Subcutaneous abdominal adipose tissue (tissue), 5 donors: Measurements from ENCODE around the gene CFAP299.

Source experiments
- H3K27ac ChIP-seq: one replicate; pipeline ENCODE4 v1.7.0; 2013; ENCODE audit warnings: low read depth, mild to moderate bottlenecking, inconsistent platforms, low read length, moderate library complexity
- H3K27me3 ChIP-seq, 5 donors: one replicate each; pipeline ENCODE4 v1.7.0; 2013; ENCODE audit warnings: low read length in 5 of 5, inconsistent platforms in 1 of 5; ENCODE audit not compliant: control insufficient read depth in 5 of 5, insufficient read depth in 4 of 5
- H3K36me3 ChIP-seq, 5 donors: one replicate each; pipeline ENCODE4 v1.7.0; 2013; ENCODE audit warnings: low read length in 5 of 5; ENCODE audit not compliant: control insufficient read depth in 5 of 5, insufficient read depth in 5 of 5
- H3K4me1 ChIP-seq, 5 donors: one replicate each; pipeline ENCODE4 v1.7.0; 2013; ENCODE audit warnings: low read length in 5 of 5, mild to moderate bottlenecking in 3 of 5, moderate library complexity in 1 of 5; ENCODE audit not compliant: control insufficient read depth in 5 of 5, insufficient read depth in 5 of 5
- H3K4me3 ChIP-seq, 5 donors: one replicate each; pipeline ENCODE4 v1.7.0; 2013; ENCODE audit warnings: low read length in 5 of 5, low read depth in 1 of 5
- H3K9ac ChIP-seq, 5 donors: one replicate each; pipeline ENCODE4 v1.7.0; 2013; ENCODE audit warnings: low read length in 5 of 5, mild to moderate bottlenecking in 4 of 5, moderate library complexity in 3 of 5
- H3K9me3 ChIP-seq, 5 donors: one replicate each; pipeline ENCODE4 v1.7.0; 2013; ENCODE audit warnings: low read length in 5 of 5; ENCODE audit not compliant: control insufficient read depth in 5 of 5
- donor health status: healthy.
- donor health status: healthy.
- donor health status: healthy.
- donor health status: healthy.
- donor health status: healthy.

Gene CFAP299

DNA sequence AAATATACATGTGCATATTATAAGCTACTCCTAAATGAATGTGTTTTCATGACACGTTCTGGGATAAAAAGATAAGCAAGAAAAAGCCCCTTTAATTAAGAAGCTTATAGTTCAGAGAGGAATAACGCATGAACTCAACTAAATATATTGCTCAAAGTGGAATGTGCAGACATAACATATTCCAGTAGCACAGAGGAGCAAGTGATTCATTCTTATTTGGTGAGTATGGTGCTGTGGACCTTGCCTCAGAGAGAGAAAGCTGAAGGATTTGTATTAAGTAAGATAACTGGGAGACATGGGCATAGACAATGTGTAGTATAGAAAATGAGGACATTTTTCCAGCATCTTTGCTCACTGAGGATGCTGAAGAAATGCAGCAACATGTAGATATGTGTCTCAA, 76.8 kb downstream of the CFAP299 start:
- Histone ChIP-seq H3K9me3 (no peaks in the 10 kb centered on the region), H3K4me1 (no peaks in the 10 kb centered on the region), H3K36me3 (no peaks in the 10 kb centered on the region), H3K9ac (no peak overlapping the region), H3K27ac (no peak overlapping the region), H3K4me3 (no peak overlapping the region), H3K27me3 (no peaks in the 10 kb centered on the region)

DNA sequence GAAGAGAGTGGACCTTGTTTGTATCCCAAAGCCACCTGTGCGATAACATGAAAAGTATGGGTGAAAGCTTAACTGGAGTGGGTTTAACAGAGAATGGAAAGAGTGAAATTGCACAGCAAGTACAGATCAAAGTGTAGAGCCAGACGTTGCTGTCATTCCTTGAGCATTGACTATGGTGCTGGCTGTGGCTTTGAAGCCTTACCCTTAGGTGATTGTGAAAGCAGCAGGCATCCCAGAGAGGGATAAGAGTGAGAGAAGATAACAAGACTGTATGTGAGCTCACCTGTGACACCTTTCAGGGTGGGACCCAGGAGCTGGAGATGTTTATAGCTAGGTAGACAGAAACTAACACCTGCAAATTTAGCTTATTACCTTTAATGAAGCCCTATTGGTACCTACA, 77.6 kb downstream of the CFAP299 start:
- Histone ChIP-seq H3K4me3 (no peak overlapping the region), H3K27me3 (no peaks in the 10 kb centered on the region), H3K9ac (no peak overlapping the region), H3K36me3 (no peaks in the 10 kb centered on the region), H3K27ac (no peak overlapping the region), H3K9me3 (no peaks in the 10 kb centered on the region), H3K4me1 (no peaks in the 10 kb centered on the region)

DNA sequence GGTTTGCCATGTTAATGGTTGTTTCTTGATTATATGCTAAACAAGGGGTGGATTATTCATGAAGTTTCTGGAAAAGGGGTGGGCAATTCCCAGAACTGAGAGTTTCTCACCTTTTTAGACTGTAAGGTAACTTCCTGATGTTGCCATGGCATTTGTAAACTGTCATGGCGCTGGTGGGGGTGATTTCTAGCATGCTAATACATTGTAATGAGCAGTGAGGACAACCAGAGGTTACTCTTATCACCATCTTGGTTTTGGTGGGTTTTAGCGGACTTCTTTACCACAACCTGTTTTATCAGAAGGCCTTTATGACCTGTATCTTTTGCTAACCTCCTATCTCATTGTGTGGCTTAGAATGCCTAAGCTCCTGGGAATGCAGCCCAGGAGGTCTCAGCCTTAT, 81.5 kb downstream of the CFAP299 start:
- Histone ChIP-seq H3K36me3 (no peaks in the 10 kb centered on the region), H3K27me3 (no peaks in the 10 kb centered on the region), H3K27ac (no peak overlapping the region), H3K9me3 (no peaks in the 10 kb centered on the region), H3K4me3 (no peak overlapping the region), H3K9ac (no peak overlapping the region), H3K4me1 (no peaks in the 10 kb centered on the region)

- H3K9ac ChIP-seq = no peak overlapping the region
- H3K27ac ChIP-seq = no peak overlapping the region
- H3K9me3 ChIP-seq = no peaks in the 10 kb centered on the region
- no peaks in the 10 kb centered on the region for H3K4me1 ChIP-seq
- H3K4me3 ChIP-seq = no peak overlapping the region
- H3K36me3 ChIP-seq = no peaks in the 10 kb centered on the region
- H3K27me3 ChIP-seq = no peaks in the 10 kb centered on the region
Observed at GRCh38 chr4:80419946-80420345, 84.4 kb downstream of the CFAP299 start.

GRCh38 chr4:80420638-80421037, 85.1 kb downstream of the CFAP299 start:
- H3K4me3 ChIP-seq = no peak overlapping the region
- no peaks in the 10 kb centered on the region for H3K36me3 ChIP-seq
- no peaks in the 10 kb centered on the region for H3K9me3 ChIP-seq
- no peaks in the 10 kb centered on the region for H3K4me1 ChIP-seq
- no peaks in the 10 kb centered on the region for H3K27me3 ChIP-seq
- H3K9ac ChIP-seq = no peak overlapping the region
- no peak overlapping the region for H3K27ac ChIP-seq

DNA sequence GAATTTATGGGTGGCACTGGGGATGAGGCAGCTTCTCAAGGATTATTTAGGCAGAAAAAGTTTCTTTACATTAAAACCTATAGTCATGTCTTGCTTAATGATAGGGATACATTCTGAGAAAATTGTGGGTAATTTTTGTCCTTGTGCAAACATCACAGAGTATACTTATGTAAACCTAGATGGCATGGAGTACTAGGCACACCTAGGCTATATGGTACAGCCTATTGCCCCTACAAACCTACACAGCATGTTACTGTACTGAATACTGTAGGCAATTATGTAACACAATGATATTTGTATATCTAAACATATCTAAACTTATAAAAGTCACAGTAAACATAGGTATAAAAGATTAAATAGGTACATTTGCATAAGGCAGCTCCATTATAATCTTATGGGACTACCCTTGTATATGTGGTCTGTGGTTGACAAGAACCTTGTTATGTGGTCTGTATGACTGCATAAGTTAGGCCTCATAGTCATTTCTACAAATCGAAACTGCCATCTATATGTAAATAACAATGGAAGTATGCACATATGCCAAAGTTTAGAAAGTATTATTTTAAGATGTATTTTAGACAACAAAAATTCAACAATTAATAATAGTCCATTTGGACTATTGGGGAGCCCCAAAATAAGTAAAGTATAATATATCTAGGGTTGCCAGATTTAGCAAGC, 87.3 kb downstream of the CFAP299 start:
- H3K27me3 ChIP-seq = no peaks in the 10 kb centered on the region
- H3K4me1 ChIP-seq = no peaks in the 10 kb centered on the region
- no peak overlapping the region for H3K4me3 ChIP-seq
- H3K27ac ChIP-seq = no peak overlapping the region
- no peaks in the 10 kb centered on the region for H3K9me3 ChIP-seq
- no peaks in the 10 kb centered on the region for H3K36me3 ChIP-seq
- no peak overlapping the region for H3K9ac ChIP-seq

GRCh38 chr4:80423553-80424224, 88.2 kb downstream of the CFAP299 start:
- H3K9ac ChIP-seq = no peak overlapping the region
- no peak overlapping the region for H3K27ac ChIP-seq
- H3K36me3 ChIP-seq = no peaks in the 10 kb centered on the region
- H3K4me1 ChIP-seq = no peaks in the 10 kb centered on the region
- H3K9me3 ChIP-seq = no peaks in the 10 kb centered on the region
- H3K4me3 ChIP-seq = no peak overlapping the region
- no peaks in the 10 kb centered on the region for H3K27me3 ChIP-seq

- no peaks in the 10 kb centered on the region for H3K9me3 ChIP-seq
- H3K36me3 ChIP-seq = no peaks in the 10 kb centered on the region
- H3K27ac ChIP-seq = no peak overlapping the region
- no peaks in the 10 kb centered on the region for H3K27me3 ChIP-seq
- H3K9ac ChIP-seq = no peak overlapping the region
- H3K4me3 ChIP-seq = no peak overlapping the region
- no peaks in the 10 kb centered on the region for H3K4me1 ChIP-seq
Observed at GRCh38 chr4:80424225-80424581, 88.7 kb downstream of the CFAP299 start.

DNA sequence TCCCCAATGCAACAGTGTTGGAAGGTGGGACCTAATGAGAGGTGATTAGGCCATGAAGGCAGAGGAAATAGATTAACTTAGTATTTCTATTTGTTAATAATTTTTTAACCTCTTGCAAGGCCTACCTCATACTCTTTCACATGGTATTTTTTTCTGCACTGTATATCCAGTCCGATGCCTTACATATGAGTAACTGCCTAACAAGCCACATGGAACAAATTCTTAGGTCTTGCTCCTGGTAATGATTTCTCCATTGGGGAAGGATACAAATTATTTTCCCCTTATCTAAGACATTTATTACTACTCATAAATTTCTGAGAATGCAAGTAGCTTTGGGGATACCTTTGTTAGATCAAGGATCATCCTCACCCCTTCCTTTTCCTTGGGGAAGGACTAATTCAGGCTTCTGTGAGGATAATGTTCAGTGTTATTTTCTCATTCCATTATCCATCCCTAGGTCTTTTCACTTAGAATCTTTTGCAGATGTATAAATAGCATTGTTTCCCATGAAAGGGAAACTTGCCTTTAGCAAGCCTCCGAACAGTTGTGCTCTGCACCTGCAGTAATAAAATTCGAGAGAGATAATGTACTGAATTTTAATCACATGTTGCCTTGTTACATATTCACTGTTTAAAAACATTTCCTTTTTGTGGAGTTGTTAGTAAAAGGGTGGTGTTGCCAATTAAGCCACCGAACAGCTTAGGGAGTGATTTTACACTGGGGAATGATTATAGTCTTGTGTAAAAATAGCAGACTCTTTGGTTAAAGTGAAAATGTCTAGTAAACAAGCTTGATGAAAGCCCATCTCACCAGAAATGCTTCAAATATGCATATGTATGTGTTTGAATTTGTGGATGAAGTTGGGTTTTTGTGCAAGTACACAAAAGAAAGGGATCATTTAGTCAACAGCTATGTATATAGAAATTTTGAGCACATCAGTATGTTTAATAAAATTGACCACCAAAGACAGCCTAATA, 89.9 kb downstream of the CFAP299 start:
- H3K9me3 ChIP-seq = no peaks in the 10 kb centered on the region
- no peak overlapping the region for H3K9ac ChIP-seq
- H3K27ac ChIP-seq = no peak overlapping the region
- no peaks in the 10 kb centered on the region for H3K36me3 ChIP-seq
- no peaks in the 10 kb centered on the region for H3K4me1 ChIP-seq
- no peaks in the 10 kb centered on the region for H3K27me3 ChIP-seq
- no peak overlapping the region for H3K4me3 ChIP-seq
